Skin of body (tissue), 2 donors: ENCODE data around the gene RXRG. TPM values are rescaled to one million over a fixed set of nuclear protein-coding genes. Genes with fewer than 3 reads are reported as not detected.

Experiments used
- DNase-seq: peaks from one replicate; lab custom pipeline; 2025; lab: John Stamatoyannopoulos, UW
- total RNA-seq: library from RNA; depleted of rRNA; stranded (reverse); fragments of >200 nt; gene quantifications from one replicate; pipeline ENCODE4 v1.2.3, GENCODE V29; 2014

RXRG gene
- total RNA-seq, 1 donor from 2014 or later: 14.1 TPM

DNA sequence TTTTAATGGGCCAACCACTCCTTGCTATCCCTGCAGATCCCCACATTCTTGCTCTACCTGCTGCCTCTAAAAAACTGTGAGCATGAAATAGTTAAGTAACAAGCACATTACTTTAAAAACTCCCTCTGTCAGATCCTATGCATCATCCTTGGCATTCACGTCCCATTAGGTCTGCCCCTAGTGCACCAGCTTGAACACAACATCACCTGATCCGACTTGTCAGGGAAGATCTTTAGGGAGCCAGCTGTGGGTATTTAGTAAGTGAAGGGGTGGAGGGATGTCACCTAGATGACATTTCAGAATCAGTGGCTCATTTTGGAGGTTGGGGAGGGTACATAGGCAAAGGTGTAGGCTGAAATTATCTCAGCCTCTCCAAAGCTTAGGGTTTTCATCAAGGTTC is 33.5 kb downstream of the RXRG start:
- DNase-seq: no peak

DNA sequence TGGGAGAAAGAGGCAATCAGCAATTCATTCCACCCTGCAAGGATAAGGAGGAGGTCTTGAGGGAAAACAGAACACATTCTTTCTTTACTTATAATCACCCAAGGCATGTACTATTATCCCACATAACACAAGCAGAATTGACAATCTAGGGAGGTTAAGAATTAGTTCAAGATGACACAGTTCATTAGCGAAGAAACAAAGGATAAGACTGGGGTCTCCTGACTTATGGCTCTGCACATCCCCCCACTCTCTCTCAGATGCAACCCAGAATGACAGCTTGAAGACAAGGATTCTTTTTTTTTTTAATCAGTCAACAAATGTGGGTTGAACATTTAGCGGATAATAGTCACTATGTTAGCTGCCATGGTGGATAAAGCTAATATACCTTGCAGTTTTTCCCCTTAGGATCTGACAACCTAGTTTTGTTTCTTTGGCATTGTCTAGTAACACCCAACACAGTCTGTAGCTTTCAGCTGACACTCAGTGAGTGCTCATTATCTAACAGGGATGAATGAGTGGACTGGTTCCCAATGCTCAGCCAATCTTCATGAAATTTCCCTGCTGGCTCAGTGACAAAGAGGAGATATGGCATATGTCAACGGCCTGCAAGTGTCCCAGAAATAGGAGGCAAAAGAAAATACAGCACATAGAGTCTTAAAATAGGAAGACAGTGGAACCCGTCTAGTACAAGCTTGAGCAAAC is 35.1 kb downstream of the RXRG start:
- DNase-seq: no peak

DNA sequence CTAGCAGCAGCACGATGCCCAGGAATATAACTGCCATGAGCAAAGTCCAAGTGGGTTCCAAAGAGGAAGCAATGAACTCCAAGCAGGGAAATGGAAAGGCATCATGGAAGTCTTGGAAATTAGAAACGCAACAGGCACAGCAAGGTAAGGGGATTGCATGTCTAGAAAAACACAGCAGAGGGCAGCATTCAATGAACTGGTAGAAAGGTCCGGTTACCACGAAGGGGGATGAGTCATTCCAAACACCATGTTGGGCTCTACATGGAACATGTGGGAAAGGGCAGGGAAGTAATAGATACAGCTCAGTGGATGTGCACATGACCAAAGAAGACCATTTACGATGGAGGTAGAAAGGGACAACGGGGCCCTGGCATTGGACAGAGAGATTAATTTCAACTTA is 36.4 kb downstream of the RXRG start:
- DNase-seq: no peak

DNA sequence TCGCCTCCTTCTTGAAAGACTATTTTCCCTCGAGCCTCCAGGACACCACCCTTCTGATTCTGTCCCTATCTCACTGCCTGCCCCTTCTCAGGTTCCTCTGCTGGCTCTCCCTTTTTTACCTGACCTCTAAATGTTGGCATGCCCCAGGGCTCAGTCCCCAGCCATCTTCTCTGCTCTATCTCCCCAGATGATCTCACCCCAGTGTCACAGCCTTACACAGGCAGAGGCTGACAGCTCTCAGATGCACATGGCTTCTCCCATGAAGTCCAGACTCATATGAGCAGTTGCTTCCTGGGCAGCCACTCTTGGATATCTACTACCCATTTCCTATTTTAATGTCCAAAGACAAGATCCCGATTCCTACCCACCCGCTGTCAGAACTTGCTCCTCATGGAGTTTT is 37.5 kb downstream of the RXRG start:
- DNase-seq: no peak

DNA sequence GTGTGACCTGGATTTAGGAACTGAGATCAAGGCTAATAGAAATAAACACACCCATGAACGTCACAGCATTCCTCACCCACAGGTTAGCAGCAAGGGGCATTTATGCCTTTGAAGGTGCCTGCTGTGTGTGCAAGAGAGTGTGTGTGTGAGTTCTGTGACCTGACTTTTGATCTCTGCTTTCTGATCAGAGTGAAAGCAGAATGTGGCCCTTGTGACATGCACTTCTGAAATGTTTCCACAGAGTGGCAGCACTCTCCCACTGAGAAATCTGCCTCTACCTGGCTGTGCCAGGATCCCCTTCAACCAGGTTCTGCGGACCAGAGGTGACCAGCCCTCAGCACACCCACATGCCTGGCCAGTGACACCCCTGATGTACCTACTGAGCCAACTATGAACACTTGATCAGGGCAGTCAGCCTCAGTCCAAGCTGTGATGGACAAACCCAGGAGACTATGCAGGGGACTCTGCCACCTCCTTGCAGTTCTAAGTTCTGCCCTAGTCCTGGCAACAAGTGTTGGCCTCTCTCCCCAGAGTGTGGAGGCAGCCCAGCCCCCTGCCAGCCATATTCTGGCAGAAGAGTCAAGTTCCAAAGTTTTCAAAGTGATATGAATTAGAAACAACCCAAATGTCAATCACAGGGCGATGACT is 41.0 kb downstream of the RXRG start:
- DNase-seq: no peak

DNA sequence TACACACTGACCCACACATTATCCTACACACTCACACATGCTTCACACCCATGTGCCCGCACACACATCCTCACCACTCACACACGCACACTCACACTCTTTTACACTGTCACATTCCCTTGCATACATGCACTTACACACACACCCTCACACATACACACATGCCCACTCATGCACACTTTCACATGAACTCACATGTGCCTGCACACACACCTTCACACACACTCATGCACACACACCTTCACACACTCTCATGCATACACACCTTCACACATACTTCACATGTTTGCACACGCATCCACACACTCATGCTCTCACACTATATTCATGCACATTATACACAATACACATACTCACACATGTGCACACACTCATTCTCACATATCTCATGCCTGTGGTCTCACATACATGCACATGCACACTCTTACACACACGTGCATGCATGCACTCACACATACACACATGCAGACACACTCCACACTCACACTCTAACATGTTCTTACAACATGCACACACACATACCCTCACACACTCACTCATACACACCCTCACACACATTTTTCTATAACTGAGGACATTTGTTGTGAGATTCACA is 42.3 kb downstream of the RXRG start:
- no peak for DNase-seq

DNA sequence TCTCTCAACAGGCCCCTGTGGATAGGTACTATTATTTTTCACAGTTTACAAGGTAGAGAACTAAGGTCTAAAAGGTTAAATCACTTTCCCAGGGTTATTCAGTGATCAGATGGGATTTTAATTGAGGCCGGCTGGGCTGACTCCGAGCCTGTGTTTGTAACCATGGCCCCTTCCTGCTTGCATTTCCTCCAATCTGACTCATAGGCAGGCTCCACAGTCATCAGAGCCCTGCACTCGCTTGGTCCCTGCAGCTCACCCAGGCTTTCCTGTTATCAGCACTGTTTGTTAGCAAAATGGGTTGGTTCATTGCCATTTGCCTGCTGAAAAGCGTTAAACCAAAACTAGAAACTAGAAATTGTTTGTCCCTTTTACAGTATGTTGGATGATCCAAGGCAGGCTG is 47.0 kb downstream of the RXRG start:
- DNase-seq: peak; percentile 65

DNA sequence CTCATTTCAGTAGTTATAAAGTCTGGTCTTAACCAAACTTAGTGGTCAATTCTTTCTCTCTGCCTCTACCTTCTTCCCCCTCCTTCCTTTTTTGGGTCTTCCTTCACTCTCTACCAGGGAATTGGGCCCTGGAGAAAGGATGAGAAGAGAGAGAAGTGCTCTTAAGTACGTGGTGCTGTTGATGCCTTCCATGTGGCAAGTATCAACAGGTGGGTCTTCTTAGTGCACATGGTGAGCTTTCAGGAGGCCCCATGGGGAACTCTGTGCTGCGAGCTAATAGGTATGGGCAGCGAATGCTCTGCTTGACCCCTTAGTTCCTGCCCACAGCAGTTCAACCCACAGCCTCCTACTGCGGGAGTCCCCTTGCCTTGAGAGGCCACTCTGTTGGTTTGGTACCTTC is 49.0 kb downstream of the RXRG start:
- no peak for DNase-seq

DNA sequence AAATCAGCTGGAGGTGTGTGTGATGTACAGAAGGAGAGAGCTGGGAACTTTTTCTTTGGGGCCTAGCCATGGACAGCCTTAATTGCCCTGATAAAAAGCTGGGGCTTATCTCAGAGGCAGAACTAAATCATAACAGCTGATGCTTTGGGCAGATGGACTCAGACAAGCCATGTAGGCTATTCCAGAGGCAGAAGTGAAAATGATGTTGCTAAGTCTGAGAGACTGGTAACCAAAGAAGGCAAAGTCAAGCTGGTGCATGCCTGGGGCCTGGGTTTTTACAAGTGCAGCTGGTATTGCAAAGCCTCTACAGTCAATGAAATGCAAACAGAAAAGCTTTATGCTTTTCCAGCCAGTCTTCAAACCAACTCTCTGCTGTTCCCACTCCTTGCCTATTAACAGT is 49.4 kb downstream of the RXRG start:
- no peak for DNase-seq

DNA sequence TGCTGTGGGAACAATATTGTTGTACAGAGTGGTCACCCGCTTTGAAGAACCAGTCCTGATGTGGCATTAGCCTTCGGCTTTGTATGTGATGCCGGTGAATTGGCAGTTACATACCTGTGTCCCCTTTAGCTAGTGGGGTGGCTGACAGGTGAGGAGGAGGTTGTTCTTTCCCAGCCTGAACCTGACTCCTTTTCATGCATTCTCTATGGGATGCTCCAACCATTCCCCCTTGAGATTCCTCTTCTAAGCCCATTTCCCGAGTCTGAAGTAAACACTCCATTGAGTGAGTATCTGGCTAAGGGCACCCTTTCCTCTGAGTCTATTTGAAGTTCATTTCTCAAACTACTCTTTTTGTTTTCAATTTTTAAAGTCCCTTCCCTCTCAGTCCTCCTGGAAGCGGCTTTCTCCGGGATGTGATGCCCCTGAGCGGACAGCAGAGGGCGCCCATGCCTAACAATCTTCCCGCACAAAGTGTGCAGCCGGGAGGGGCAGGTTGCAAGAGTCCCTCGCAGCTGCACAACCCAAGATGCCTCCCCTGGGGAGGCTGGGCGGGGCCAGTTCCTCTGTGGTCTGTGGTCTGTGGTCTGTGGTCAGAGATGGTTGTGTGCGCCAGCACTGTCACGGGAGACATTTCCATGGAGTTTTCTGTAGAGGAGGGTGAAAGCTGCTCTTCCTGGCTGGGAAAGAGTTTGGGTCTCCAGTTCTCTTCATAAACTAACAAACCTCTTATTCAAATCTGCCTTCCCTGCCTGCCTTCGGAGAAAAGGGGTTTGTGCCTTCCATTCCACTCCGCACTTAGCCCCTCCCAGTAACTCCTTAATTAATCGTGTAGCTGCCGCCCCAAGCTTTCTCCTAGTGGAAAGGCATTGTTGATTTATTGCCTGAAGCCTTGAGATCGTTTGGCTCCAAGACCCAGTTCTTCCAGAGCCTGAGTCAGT is 52.0 kb downstream of the RXRG start:
- peak; percentile 91 for DNase-seq

DNA sequence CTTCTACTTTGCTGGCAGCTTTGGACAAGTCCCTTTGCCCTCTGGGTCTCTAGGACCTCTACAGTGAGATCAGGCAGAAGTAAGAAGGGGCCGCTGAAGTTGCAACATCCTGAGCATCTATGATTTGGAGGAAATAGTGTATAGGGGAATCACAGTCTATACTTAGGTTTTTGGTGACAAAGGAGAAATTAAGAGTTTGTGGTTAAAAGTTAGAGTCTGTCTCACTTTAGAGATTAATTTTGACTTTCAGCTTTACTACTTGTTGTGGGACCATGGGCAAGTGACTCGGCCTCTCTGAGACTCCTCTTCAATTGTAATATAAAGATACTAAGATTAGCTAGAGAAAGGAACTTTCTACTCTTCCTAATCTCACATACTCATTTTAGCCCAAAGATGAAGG is 55.3 kb downstream of the RXRG start:
- DNase-seq: no peak

DNA sequence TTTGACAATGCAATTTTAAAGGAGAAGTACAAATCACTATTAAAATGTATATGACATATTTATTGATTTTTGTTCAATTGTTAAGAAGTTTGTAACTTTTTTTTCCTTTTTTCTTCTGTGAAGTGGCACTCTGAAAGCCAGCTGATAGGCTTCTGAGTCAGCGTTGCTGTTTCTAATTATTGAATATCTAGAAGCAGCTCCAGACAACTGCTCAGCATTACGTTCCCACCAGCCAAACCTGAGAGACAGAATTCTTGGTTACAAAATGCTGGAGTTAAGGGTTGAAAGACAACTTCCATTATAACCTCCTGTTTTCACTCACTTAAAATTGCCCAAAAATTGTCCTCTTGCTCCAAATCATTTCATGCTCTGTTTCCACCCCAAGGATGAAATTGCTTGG is 57.0 kb downstream of the RXRG start:
- DNase-seq: peak; percentile 27

DNA sequence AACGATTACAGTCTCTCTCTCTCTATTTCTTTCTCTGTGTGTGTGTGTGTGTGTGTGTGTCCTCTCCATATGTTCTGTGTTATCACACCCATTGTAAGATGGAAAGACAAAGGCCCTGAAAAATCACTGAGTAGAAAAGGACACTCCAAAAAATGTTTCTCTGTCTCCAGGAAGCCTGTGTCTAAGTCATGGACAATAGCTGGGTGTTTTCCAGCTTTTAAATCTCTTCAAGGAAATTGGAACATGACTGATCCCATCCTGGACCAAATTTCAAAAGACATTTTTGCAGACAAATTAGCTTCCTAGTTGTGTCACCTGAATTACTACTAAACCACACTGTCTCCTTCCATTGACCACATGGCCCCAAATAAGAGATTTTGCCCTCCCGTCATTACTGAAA is 57.4 kb downstream of the RXRG start:
- DNase-seq: peak; percentile 51

DNA sequence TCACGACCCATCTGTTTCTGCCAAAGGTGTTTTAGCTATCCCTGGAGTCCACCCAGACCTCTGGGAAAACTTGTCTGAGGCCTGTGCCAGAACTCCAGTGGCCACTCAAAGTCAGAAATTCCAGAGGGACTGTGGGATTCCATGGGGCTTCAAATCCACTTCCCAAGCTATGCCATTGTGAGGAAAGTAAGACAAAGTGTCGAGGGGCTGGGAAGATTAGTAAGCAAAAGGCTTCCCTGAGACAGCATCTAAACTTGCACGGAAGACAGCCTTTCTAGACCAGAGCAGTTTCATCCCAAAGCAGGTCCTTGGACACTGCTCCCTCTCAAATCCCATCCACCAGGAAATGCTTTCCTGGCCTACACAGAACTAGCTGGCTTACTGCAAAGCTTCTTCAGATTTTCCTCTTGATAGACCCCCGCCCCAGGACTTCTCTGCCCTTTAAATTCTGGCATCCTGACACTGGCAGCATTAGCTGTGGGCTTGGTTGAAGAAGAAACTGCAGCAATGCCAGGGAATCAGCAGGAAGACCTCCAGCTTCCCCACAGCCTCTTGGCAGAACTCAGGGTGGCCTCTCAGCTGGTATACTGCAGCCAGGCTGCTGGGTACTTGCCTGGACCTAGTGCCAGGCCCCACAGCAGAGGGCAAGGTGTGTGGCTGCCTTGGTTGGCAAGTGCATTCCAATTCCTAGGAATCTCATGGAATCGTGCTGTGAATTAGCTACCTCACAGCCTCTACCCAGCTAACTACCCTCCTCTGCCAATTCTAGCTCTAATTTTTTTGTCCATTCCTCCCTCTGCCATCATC is 61.1 kb downstream of the RXRG start:
- no peak for DNase-seq

DNA sequence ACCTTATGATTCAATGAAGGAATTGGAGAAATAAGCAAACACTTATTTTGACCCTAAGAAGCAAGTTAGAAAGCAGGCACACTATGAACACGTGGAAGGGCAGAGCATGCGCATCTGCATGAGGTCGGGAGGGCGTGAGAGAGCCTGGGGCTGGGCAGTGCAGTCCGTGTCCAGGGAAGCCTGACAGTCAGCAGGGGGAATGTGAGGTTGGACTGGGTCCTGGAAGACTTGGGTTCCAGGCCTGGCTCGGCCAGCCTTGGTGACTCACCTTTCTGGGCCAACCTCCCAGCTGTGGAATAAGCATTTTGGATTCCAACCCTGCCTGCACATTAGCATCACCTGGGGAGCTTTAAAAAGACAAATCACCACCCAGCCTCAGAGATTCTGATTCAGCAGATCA is 61.9 kb downstream of the RXRG start:
- DNase-seq: peak; percentile 49

DNA sequence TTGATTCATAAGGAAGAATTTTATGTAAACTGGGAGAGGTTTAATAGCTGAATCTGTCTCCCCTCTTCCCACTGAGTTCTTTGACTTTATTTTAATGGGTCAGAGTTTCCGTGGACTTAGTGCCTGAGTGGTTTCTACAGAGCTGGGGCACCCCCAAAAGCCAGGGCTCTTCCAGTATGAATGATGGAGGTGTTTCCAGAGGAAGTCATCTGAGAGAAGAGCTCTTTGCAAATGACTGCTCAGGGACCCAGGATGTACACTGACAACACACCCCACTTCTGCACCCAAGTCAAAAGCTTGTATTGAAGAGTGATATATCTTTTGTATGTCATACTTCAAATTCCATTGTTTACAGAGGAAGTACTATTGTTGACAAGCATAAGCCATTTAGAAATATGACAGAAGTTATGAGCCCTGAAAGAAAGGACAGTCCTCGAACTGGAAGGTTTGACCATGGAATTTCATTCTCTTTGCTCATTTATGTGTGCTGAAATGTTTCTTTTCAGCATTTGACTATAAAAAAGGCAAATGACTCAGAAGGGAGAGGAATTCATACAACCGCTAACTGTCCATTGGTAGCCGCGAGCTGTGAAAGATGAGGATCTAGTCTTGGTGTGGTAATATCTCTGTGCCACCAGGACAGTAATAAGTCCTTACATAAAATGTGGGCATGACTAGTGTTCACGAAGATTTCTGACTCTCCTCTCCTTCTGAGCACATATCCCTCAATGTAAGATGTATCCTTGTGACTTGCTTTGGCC is 63.0 kb downstream of the RXRG start:
- no peak for DNase-seq

DNA sequence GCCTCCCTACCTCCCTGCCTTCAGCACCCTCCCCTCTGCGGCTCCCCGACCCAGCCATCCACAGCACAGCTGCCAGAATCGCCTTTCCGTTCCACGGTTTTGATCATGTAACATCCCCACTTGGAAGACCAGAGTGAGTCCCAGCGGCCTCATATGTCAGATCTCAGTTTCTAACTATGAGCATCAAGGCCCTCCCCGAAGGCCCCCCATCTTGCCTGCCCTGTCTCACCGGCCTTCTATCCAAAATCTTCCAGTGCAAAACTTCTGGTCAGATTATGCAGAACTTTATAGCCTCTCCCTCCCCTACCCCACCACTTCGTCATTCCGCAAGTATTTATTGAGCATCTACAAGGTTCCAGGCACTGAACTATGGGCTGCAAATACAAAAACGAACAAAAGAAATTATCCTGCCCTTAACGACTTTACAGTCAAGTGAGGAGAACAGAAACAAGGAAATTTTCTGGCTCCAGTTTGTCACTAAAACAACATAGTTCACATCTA is 68.1 kb downstream of the RXRG start:
- DNase-seq: no peak

DNA sequence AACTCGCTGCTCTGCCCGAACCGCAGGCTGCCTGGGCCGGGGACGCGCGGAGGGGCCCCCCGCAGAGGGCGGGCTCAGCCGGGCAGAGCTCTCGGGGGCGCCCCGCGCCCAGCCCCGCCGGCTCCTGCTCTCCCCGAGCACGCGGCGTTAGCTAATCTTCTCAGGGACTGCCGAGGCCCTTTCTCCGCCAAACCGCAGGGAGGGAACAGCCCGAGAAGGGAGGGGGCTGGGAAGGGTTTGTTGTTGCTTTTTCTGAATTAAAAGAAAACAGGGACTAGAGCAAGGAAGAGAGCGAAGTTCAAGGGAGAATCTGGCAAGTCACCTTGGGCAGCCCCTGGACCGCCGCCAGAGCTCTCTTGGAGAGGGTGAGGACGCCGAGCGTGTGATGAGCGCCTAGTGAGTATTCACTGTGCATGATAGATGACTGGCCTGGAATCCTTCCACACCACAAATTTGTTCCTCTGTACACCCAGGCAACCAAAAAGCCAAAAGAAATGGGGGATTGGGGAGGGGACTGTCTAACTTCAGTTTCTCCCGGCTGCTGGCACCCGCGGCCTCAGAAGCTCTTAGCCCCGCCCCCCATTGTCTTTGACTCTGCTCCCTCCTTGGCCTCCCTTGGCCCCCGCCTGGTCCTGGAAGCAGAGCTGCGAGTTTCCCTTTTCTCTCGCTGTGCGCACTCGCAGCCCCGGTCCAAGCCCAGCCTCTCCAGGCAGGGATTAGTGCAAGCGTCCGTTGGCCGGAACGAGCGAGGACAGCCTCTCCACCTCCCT is 68.7 kb downstream of the RXRG start:
- DNase-seq: peak; percentile 100

DNA sequence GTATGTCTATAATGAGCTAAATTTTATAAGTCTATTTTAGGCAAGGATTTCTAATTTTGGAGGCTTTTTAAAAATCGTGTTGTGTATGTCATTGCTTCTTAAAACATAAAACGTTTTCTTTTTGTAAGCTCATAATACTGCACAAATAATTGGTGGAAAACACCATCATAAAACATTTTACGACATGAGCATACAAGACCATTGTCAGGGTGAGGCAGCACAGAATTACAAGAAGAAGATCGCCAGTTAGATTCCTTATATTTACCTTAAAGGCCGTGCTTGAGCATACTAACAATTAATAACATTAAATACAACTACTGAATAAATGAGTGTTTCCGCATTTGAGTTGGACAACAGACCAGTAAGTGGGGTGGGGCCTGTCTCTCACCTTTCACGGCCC is 69.3 kb downstream of the RXRG start:
- peak; percentile 48 for DNase-seq
